ENCODE results near the gene MNAT1.
"Not testable (repeated sequence)": the region's sequence is repeated elsewhere in the genome, so short reads cannot be mapped to it uniquely, and the experiment has no call there.

The MNAT1 gene

DNA sequence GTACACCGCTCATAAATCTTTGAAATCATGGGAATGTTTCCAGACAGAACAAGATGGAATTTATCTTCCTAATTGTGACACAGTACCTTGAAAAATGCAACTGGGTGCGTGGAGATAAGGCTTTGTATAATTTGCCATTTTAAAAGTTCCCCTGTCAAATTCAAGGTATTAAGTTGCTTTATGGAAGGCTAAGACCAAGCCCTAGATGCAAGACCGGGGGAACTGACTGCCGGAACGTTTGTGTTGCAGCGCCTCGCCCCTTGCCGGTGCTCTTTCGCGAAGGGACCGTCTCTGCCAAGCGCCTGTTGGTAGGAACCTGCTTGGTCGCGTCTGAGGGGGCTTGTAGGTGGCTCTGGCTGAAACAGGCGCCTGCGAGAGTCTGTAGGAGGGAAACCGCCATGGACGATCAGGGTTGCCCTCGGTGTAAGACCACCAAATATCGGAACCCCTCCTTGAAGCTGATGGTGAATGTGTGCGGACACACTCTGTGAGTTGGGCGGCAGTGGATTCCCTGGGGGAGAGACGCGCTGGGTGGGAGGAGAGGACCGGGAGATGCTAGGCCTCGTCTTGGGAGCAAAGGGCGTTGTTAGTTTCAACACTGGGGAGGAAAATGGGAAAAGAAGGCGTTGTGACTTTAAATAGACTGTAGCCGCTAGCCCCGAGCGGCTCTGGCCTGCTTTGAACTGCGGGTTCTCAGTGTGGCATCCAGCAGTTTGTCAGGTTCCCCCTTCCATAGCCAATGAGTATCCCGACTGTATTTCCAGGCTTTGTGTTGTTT is at the start of gene MNAT1:
Gene MNAT1 (plus strand): TSS at position 297 of the 778 bp plus-strand sequence. CDS start 102 bp downstream, at position 399.
- DNase-seq (ENCODE audit: low spot score) = peak; percentile 76

DNA sequence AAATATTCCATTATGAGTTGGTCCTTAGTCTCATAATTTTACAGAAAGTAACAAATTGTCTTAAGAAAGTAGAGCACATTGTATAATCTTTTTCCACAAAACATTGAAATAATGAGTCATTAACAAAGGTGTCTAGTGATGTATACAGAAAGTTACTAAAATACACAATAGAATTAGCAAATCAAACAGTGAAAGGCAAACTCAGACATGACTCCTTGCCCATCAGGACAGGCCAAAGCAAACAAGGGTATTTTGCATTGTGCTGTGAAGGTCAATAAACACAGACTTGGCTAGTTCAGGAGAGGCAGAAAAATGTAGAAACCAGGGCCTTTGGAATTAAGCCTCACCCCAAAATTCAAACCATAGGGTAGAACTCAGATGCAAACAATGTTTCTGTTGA is 47.7 kb upstream of the MNAT1 start:
- no peak for DNase-seq (ENCODE audit: low spot score)

DNA sequence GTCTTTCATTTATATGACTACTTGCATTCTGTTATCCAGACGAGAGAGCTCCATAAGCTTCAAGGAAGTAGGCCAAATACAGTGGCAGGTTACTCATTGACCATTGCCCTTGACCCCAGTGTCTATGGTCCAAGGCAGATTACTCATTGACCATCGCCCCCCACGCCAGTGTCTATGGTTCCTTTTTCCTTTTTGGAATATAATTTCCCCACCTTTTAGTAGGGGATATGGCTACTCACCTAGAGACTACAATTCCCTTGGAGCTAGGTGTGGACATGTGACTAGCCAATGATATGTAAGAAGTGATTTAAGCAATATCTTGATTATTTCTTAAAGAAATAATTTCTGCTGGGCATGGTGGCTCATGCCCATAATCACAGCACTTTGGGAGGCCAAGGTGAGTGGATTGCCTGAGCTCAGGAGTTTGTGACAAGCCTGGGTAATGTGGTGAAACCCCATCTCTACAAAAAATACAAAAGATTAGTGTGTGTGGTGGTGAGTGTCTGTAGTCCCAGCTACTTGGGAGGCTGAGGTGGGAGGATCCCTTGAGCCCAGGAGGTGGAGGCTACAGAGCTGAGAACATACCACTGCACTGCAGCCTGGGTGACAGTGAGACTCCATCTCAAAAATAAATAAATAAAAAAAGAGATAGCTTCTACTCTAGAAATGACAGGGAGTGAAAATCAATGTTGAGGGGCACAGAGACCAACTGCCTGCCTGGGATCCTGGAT is 43.0 kb upstream of the MNAT1 start:
- DNase-seq (ENCODE audit: low spot score) = no peak

DNA sequence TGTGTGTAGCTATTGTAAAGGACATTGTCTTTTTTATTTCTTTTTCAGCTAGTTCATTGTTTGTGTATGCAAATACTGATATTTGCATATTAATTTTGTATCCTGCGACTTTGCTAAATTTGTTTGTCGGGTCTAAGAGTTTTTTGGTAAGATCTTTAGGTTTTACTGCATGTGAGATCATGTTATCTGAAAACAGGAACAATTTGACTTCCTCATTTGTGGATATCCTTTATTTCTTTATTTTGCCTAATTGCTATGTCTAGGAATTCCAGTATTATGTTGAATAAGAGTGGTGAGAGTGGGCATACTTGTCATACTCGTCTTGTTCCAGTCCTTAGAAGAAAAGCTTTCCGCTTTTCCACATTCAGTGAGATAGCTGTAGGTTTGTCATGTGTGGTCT is 39.2 kb upstream of the MNAT1 start:
- no peak for DNase-seq (ENCODE audit: low spot score)

DNA sequence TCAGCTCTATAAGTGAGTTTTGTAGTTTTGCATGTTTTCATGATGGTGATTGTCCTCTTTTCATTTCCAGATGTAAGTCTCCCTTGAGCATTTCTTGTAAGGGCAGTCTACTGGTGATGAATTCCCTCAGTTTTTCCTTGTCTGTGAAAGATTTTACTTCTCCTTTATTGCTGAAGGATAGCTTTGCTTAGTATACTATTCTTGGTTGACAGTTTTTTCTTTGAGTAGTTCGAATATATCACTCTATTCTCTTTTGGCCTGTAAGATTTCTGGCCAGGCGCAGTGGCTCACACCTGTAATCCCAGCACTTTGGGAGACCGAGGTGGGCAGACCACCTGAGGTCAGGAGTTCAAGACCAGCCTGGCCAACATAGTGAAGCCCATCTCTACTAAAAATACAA is 34.0 kb upstream of the MNAT1 start:
- no peak for DNase-seq (ENCODE audit: low spot score)

DNA sequence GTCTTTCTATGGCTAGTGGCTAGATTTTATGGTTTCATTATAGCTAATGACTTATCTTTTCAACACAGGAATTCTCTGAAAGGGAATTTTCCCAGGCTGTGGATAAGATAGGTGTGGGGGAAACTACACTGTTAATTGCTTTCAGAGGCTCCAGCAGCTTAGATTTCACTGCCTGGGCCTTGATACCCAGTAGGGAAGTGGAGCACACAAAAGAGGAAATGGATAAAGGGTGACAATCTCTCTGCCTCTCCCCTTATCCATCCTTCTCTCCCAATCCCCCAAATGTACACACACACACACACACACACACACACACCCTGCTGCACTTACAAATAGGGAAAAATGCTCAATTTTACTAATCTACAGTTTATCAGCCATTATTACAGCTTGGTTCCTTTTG is 29.5 kb upstream of the MNAT1 start:
- no peak for DNase-seq (ENCODE audit: low spot score)

DNA sequence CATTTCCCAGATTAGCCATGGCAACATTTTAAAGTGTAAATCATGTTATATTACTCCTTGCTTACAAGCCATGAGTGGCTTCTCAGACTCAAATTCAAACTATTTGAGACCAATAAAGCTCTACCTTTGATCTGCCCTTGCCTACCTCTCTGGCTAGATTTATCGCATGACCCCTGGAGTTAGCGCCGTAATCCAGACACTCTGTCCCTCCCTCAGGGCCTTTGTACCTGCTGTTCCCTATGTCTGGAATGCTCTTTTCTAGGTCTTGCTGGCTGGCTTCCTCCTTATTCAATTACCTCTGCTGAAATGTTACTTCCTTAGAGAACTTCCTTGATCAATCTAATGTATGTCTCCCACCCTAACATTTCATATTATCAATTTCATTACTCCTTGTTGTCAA is 26.7 kb upstream of the MNAT1 start:
- DNase-seq (ENCODE audit: low spot score) = no peak

DNA sequence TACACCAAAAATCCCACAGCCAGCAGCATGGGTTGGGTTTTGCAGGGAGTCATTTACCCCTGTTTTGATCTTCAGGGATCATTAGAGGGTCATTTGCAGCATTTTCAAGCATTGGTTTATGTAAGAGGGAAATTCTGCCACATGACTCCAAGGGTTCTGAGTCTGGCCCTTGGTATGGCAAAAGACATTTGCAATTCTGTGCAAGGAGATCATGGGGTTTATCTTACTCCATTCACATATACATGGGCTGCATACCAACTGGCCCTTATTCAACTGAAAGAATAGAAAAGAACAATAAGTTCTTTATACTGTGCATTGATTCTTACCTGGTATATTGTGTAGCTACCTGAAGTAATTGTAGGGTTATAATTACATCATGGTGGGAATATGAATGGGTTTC is 24.1 kb upstream of the MNAT1 start:
- DNase-seq (ENCODE audit: low spot score) = no peak

DNA sequence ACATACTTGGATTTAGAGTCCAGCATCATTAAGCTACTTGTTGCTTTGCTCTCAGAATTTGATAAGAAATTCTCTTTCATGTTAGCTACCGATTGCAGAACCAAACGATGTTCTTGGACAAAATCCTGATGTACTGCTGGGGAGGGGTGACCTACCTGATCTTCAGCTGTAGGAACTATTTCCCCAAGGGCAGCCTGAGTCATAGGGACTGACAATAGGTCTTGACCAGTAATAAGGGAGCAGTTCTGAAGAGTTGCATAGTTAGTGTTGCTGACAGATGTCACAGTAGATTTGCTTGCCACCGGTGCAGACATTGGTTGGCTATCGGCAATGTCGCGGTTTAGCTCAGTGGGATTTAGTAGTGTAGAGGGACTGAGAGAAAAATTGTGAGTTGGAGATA is 21.0 kb upstream of the MNAT1 start:
- DNase-seq (ENCODE audit: low spot score) = no peak

DNA sequence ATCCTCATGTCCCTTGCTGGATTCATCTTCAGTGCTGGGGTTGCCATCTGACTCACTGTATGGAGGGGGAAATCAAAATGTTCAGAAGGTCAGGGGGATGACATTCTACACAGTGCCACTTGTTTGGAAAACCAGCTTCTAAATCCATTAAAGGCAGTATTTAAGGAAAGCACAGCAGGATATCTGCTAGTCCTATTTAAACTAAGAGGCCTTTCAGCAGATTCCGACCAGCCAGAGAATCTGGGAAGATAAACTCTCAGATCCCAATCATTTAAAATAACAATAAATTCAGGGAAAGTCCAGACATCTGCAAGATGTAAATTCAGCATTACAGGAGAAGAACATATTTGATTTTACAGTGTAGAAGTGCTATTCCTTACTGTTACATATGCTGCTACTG is 14.2 kb upstream of the MNAT1 start:
- no peak for DNase-seq (ENCODE audit: low spot score)

DNA sequence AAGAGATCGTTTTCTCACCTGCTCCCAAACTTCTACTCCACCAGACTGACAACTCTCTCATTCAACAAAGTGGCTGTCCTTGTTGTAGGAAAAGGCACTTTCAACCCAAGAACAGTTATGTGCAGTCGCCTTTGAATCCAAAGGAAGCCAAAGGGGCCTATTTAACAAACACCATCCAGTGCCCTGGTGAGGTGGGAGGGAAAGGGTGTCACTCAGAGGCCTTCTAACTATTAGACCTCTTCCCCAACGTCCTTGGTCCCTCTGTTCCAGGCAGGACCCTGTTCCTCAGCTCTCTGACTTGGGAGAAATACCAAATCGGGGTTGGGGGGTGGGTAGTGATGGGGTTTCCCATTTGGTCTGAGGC is 13.6 kb upstream of the MNAT1 start:
- DNase-seq (ENCODE audit: low spot score) = no peak

DNA sequence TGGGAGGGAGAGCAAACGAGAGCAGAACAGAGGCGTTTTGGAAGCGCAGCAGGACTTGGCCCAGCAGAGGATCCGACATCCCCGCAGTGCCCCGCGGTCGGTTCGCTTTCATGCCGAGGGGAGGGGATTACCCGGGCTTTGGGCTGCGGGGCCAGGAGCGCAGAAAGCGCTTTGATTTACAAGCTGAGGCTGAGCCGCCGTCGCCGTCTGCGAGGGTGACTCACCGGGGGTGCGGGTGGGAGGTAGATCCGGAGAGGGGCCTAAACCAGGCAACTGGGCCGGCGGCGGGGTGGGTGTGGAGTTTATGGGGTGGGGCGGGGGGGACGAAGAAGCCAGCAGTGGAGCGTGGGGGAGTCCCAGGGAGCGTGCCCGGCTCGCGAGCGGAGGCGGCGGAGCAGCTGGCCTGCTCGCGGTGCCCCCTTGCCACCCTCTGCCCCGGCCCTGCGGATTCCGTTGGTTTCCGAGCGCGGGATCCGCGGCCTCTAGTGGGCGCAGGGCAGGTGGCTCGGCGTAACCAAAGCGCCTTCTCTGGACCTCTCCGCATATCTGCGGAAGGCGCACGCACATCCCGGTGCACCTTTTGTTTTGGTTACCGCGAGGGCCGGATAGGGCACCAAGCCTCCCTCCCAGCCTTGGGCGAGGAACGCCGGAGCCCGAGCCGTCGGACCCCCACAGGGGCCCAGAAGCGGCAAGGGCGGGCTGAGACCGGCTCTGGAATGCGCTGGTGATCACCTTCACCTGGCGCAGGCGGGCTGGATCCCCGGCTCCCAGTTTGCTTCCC is 13.0 kb upstream of the MNAT1 start:
- no peak for DNase-seq (ENCODE audit: low spot score)

DNA sequence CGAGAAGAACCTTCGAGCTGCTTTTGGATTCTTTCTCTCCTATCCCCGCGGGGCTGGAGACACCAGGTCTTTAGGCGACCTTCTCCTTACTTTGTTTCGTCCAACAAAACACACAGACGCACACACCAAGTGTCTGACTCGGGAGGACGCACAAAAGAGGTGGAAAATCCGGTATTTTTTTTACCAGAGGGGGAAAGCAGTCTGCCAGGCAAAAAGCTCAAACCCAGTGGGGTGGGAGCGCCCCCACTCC is 12.5 kb upstream of the MNAT1 start:
- no peak for DNase-seq (ENCODE audit: low spot score)

DNA sequence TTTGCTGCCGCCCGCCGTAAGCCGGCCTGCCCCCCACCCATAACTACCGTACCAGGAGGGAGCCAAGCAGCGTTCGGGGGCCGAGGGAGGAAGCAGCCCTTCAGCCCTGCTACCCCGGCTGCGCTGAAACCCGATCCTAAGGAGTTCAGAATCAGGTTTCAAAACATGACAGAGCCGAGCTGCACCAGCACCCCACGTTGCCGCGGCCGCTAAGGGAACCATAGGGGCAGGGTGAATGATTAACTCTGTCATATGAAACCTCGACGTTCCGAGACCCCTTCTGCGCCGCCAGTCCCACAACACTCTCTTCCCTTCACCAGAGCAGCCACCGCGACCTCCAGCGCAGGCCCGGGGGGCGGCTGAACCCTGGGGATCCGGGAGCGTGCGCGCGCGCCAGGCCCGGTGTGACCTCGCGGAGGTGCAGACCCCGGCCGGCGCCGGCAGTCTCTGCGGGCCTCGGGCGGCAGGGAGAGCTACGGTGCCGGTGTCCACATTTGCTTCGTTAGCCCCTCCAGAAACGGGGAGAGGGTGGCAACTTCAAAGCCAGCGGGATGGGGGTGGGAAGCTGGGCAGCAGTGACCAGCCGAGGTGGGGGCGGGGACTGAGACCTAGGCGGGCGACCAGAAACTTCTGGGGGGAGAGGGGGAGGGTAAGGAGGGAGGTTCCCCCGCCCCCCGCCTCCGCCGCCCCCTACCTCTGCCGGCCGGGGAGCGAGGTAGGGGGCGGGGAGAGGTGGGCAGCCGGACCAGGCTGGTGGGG is 12.0 kb upstream of the MNAT1 start:
- DNase-seq (ENCODE audit: low spot score) = peak; percentile 39

DNA sequence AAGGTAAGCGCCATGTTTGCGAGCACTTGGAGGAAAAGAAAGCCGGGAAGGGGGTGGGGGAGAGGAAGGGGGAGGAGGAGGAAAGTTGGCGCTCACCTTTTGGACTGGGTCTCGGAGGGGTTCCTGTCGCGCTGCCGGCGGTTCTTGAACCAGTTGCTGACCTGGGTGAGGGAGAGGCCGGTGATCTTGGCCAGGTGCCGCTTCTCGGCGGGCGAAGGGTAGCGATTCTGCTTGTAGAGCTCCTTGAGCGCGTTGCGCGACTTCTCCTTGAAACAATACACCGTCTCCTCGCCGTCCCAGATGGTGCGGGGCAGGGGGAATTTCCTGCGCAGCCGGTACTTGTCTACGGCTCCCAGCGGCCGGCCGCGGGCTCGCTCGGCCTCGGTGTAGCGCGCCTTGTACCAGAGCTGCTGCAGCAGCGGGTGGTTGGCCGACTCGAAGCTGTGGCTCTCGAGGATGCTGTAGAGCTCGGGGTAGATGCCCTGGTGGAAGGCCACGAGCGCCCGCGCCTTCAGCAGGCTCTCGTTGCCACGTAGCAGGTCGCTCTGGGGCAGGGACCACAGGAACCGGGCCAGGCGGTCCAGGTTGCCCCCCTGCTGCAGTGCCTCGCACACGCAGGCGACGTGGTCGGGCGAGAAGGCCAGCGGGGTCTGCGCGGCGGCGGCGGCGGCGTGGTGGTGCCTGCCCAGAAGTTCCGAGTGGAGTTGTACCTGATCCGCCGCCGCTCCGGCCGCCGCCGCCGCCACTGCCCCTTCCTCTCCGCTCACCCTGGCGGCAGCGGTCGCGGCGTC is 11.2 kb upstream of the MNAT1 start:
- no peak for DNase-seq (ENCODE audit: low spot score)

DNA sequence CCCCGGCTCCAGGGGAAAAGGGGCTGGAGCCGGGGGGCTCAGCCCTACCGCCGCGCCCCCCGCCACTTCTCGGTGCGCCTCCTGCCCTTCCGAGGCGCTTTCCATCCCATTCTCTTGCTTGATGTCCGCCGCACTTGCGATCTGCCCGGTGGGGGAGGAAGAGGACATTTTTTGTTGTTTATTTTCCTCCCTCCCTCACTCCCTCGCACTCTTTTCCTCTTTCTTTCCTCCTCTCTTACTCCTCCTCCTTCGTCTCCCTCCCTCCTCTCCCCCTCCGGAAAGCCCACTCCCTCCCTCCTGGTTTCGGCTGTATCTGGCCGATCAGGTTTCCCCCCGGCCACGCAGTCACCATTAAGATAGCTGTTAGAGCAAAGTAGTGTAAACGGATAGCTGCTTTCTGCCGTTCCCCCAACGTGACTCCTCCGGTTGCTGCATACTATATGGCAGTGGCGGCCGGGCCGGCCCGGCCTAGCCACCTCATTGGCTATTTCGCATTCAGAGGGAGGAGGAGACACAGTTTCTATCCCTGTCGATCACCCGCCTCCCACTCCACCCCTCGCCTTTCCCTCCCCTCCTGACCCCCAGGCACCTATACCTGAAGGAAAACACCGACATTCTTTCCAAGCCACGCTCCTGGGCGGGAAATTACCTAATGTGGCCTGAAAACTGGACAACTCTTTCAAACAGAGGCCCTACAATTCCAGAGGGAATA is 10.5 kb upstream of the MNAT1 start, which contains the start of gene SIX4:
Gene SIX4 (minus strand): TSS at position 445 of the 712 bp plus-strand sequence. CDS start 277 bp downstream, at position 168.
- DNase-seq (ENCODE audit: low spot score) = no peak

DNA sequence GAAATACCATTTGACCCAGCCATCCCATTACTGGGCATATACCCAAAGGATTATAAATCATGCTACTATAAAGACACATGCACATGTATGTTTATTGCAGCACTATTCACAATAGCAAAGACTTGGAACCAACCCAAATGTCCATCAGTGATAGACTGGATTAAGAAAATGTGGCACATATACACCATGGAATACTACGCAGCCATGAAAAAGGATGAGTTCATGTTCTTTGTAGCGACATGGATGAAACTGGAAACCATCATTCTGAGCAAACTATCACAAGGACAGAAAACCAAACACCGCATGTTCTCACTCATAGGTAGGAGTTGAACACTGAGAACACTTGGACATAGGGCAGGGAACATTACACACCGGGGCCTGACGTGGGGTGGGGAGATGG is 3.3 kb upstream of the MNAT1 start:
- not testable (repeated sequence) for DNase-seq (ENCODE audit: low spot score)

DNA sequence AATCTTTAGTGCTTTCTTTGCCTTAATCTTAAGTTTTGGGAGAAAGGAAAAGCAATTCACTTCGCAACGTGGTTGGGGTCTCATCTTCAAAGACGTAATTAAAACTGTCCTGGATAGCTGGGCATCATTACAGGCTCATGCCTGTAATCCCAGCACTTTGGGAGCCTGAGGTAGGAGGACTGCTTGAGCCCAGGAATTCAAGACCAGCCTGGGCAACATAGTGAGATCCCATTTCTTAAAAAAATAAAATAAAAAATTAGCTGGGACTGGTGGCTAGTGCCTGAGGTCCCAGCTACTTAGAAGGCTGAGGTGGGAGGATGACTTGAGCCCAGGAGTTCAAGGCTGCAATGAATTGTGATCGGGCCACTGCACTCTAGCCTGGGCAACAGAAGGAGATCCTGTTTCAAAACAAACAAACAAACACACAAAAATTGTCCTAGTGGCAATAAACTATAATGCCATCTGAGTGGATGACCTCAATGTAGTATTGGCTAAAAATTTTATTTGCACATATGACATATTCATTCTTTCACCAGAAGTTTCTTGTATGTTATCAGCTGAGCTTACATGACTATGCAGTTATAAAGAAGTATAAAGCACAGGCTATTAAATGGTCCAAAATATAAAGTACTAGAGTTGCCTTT is 1.6 kb upstream of the MNAT1 start:
- no peak for DNase-seq (ENCODE audit: low spot score)

DNA sequence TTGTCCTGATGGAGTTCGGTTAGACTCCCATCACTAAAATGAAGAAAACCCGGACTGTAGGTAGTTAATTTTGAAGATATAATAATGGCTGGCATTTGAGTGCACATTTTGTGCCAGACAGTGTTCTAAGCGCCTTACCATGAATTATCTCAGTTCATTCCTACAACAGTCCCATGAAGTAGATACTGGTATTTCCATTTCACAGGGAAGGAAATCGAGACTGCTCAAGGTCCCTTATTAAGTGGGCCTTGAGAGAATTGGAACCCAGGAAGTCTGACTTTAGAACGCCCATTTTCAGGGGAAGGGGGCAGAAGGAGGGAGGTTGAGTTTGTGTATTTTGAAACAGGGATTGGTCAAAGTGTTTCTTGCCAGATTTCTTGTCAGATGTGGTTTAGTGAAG is 855 bp downstream of the MNAT1 start:
- DNase-seq (ENCODE audit: low spot score) = peak; percentile 20

DNA sequence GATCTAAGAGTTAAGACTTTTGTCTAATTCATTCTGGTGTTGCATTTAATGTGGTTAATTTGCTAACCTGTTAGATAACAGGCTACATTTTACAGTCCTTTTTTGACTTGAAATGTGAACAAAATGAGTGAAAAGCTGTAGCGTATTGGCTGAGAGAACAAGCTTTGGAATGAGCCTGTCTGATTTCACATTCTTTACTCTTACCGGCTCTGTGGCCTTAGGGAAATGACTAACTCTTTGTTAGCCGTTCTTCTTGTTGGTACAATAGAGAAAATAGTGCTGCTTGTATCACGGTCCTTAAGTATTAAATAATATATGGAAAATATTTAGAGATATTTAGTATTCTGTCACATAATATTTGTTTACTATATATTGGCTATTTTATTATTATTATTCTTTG is 1.9 kb downstream of the MNAT1 start:
- DNase-seq (ENCODE audit: low spot score) = no peak
